Fibroblast of skin of right biceps (primary cell): Measurements from ENCODE around the gene GLUD2.
A peak's percentile ranks its signal among the peaks of the same experiment; 100 is the strongest.
"Not testable (repeated sequence)": the region's sequence is repeated elsewhere in the genome, so short reads cannot be mapped to it uniquely, and the experiment has no call there.

ENCODE experiments used
- DNase-seq: peaks from one replicate; pipeline ENCODE4 v3.0.0-alpha.2; 2013

Gene GLUD2

DNA sequence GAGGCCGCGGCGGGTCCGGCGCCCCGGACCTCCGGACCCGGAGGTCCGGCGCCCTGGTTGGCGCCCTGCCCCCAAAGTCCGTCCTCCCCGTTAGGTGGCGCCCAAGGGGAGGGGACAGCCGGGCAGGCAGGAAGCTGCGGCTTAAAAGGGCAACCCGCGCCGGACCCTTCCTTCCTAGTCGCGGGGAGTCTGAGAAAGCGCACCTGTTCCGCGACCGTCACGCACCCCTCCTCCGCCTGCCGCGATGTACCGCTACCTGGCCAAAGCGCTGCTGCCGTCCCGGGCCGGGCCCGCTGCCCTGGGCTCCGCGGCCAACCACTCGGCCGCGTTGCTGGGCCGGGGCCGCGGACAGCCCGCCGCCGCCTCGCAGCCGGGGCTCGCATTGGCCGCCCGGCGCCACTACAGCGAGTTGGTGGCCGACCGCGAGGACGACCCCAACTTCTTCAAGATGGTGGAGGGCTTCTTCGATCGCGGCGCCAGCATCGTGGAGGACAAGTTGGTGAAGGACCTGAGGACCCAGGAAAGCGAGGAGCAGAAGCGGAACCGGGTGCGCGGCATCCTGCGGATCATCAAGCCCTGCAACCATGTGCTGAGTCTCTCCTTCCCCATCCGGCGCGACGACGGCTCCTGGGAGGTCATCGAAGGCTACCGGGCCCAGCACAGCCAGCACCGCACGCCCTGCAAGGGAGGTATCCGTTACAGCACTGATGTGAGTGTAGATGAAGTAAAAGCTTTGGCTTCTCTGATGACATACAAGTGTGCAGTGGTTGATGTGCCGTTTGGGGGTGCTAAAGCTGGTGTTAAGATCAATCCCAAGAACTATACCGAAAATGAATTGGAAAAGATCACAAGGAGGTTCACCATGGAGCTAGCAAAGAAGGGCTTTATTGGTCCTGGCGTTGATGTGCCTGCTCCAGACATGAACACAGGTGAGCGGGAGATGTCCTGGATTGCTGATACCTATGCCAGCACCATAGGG lies at the start of gene GLUD2:
Gene GLUD2, plus strand, starts transcription at position 170 of the 979 bp plus-strand sequence. Its CDS starts 75 bp downstream, at position 245.
- DNase-seq: peak; percentile 4

DNA sequence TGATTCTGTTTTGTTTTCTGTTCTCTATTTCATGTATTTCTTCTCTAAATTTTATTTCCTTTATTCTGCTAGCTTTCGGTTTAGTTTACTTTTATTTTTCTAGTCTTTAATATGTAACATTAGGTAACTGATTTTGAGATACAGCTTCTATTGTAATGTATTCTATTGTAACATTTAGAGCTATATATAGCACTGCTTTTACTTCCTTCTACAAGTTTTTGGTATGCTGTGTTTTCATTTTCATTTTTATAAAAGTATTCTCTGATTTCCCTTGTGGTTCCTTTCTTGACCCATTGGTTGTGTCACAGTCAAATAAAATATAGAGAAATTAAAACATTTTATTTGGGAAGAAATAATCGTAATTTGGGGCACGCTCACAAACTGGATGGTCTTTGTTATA lies 48.0 kb upstream of the GLUD2 start:
- no peak for DNase-seq

DNA sequence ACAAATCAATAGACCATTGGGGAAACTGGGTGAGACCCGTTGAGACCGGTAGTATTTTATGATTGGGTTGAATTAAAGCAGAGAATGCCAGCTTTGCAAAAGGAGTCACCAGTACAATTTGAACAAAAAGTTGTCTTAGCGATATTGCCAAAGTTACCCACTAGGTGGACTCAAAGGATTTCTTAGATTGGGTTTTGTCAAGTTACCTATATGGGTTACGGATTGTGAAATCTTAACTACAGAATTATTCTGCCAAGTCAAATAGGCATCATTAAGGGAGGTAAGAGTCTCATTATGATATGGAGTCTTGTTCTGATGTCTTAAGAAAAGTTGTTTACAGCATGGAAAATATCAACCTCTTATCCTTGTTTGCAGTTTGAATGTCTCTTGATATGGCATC lies 46.8 kb upstream of the GLUD2 start:
- peak; percentile 11 for DNase-seq

DNA sequence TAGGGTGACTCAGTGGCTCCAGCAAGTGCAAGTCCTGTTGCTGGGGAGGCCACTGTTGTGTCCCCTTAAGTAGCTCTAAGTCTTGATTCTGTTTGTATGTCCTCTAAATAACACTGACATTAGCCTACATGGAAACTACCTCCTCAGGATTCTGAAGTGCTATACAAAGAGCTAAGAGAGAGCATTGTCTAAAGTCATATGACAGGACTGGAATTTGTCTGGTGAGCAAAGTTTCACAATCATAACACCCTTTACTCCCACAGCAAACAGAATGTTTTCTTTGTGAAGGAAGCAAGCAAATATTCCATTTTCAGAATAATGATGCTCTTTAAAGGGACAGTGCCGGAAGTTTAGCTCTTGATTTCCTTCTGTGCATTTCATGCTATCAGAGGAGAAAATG lies 38.5 kb upstream of the GLUD2 start:
- no peak for DNase-seq

DNA sequence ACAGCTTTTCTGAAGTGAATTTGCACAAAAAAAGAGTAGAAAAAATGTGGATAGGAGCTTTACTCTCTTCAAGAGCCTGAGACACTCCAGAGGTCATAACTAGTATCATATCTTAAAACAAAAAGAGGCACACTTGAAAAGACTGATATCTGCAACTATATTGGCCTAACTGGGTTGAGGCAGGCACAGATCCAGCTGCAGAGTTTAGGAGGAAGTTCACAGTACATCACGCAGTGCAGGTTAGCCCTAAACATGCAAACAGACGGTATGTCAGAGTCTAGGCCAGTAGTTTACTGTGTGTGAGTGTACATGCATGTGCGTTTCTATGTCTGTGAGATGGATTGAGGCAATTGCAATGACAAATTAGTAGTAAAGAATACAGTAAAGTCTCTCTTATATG lies 37.6 kb upstream of the GLUD2 start:
- DNase-seq: no peak

DNA sequence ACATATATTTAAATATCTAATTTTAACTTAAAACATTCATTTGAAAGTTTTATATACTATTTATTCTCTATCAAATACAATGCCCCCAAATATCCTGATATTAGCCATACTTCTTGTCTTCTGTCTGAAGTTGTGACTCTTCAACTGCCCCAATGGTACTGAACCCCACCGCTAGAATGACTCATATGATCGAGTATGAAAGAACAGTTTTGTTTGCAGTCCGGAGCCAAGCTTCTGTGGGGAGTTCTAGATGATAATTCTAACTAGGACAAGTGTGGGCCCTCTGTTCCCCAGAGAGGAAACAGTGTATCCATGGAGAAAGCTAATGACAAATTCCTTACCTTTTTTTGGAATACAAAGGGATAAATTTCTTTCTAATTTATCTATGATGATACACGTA lies 37.2 kb upstream of the GLUD2 start:
- no peak for DNase-seq

DNA sequence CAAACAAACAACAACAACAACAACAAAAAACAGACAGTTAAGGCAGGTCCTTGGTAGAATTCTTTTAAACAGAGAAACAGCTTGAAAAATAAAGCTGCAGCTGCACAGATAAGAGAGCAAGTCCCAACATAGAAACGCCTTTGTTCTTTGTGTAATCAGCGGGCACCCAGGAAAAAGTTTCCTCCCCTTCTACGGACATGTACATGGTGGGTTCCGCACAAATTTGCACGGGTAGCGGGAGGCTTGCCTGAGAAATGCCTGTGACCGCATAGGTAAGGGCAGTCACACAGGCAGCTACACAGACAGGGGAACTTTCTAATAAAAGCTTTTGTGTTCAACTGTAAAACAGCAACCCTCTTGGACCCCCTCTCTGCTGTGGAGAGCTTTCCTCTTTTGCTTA lies 36.2 kb upstream of the GLUD2 start:
- DNase-seq: no peak

DNA sequence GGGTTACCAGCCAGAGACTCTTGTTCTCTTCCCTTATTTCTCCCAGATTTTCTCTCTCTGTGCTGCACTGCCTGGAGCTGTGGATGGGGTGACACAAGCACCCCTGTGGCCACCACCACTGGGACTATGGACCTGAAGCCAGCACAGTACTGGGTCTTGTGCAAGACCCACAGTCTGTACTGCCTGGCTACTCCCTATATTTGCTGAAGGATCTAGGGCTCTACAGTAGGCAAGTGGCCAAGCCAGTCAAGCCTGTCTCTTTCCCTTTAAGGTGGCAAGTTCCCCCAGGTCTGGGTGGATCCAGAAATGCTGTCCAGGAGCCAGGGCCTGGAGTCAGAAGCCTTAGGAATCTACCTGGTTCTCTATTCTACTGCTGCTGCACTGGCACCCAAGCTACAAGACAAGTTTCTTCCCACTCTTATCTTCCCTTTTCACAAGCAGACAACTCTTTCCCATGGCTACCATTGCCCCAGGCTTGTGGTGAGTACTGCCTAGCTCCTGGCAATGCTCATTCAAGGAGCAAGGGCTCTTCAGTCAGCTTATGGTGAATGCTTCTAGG lies 33.4 kb upstream of the GLUD2 start:
- DNase-seq: no peak

DNA sequence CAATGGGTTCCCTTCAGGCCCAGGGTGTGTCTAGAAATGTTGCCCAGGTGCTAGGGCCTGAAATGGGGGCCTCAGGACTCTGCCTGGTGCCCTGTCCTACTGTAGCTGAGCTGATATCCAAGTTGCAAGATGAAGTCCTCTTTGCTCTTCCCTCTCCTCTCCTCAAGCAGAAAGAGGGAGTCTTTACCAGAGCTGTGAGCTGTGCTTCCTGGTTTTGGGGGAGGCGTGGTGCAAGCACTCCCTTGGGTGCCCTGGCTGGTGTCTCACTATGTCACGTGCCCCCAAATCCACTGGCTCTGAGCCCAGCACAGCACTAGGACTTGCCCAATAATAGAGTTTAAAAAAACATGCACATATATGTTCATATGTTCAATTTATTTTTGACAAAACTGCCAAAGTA lies 32.6 kb upstream of the GLUD2 start:
- no peak for DNase-seq

DNA sequence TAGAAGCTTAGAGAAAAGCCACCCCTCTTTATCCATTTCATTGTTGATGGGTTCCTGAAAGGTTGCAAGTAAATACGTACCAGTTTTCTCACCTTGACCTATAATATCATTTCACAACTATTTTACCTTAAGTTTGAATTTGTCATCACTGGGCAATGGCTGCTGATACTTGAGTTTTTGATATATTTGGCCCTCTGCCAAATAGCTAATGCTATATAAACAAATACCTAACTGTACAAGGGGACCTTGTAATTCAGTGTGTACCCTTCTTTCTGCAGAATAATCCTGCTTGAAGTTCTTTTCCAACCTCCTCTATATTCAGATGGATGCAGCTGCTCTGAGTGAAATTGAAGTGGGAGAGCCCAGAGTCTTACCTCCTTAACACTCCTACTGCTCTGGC lies 19.0 kb upstream of the GLUD2 start:
- DNase-seq: no peak

DNA sequence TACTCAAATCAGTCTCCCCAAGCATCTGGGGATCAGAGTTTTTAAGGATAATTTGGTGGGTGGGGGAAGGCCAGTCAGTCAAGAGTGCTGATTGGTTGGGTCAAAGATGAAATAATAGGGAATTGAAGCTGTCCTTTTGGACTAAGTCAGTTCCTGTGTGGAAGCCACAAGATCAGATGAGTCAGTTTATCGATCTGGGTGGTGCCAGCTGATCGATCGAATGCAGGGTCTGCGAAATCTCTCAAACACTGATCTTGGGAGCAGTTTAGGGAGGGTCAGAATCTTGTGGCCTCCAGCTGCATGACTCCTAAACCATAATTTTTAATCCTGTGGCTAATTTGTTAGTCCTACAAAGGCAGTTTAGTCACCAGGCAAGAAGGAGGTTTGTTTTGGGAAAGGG lies 17.3 kb upstream of the GLUD2 start:
- no peak for DNase-seq

DNA sequence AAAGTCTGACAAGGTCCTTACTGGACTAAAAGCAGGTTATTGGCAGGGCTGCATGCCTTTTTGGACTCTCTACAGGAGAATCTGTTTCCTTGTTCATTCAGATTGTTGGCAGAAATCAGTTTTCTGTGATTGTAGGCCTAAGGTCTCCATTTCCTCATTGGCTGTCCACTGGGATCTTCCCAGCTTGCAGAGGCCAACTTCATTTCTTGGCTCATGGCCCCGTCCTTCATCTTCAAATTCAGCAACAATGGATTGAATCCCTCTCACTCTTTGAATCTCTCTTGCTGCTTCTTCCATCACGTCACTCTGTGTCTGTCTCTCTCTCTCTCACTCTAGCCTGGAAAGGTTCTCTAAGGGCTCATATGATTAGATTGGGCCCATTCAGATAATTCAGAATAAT lies 14.9 kb upstream of the GLUD2 start:
- no peak for DNase-seq

DNA sequence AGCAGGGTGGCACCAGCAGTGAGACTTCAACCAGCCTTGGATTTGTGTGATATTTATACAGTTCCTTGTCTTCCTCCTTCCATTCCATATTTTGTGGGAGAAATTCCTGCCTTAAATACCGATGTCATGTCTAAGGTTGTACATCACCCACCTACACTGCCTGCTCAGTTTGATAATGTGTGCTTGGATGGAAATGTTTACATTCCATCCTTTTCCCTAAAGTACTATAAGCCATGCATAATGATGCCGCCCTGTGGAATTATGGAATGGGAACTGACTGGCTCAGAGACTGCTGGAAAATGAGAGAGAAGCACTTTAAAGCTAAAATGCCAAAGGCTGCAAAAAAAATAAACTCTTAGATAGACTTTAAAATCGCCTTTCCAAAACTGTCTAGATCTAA lies 11.3 kb upstream of the GLUD2 start:
- DNase-seq: peak; percentile 30

DNA sequence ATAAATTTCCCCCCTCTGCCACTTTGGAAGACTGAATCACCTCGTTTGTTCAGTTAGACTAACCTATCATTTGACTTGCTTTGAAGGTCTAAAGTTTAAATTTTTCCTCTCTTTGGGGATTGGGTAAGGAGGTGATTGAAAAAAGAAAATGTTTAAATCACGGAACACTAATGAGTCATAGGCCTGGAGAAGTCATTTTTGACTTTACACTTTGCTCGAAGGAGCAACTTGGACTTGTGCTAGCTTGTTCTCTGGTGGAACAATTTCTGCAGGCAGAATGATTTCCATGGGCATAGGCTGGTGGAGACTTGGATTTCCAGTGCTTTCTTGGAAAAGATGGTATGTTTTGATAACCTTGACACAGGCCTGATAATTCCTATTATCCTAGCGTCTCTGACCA lies 10.5 kb upstream of the GLUD2 start:
- no peak for DNase-seq

DNA sequence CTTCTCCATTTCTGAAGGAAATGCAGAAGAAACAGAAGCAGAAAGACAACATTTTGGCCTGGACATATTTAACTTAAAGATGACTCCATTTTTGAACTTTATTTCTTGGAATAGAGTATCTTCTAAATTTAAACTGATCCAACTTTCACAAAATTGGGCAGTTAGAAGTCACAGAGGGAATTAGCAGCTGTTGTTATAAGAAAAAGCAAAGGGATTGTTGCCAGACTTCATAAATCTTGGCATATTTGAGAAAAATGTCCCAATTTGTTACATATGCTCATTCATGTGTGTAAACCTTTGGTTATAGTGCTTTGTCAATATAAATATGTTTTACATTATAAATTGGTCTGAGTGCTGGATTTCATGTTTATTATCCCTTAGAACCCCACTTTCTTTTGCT lies 3.4 kb downstream of the GLUD2 start:
- DNase-seq: no peak

DNA sequence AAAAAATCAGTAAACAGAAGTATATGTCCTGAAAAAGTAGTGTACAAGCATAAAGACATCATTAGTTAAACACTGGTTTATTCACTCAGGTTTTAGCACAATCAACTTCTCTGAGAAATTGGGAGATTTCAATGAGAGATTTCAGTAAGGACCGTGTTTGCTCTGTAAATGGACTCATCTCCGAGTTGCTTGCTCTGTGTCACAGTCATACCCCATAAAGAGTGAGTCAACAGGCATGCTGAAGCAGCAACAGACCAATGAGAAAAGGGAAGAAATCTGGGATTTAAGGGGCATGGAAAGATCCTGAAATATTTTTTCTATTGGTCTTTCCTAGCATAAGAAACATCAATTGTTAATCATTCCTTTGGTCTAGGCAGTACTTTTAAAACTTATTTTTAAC lies 4.7 kb downstream of the GLUD2 start:
- DNase-seq: no peak

DNA sequence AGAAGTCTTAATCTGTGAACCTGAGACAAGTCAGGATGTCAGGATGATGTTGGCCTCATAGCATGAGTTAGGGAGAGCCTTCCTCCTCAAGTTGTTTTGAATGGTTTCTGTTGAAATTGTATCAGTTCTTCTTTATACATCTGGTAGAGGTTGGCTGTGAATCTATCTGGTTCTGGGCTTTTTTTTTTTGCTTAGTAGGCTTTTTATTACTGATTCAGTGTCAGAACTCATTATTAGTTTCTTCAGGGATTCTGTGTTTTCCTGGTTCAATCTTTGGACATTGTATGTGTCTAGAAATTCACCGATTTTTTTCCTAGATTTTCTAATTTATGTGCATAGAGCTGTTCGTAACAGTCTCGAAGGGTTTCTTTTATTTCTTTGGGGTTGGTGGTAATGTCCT lies 14.9 kb downstream of the GLUD2 start:
- no peak for DNase-seq

DNA sequence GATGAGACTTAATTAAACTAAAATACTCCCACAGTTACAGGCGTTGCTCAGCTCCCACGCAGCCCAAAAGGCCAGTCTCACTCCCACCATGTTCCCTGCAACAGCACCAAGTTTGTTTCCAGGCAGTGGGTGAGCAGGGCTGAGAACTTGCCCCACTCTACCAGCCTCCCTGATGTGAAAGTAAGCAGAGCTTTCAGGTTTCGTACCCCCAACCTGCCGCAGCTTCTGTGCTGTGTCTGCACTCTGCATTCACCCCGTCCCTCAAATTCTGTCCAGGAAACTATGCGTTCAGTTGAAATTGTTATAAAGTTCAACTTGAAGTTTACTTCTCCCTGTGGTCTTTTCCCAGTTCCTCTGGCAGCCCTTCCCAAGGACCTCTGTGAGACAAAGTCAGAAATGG lies 17.2 kb downstream of the GLUD2 start:
- no peak for DNase-seq

DNA sequence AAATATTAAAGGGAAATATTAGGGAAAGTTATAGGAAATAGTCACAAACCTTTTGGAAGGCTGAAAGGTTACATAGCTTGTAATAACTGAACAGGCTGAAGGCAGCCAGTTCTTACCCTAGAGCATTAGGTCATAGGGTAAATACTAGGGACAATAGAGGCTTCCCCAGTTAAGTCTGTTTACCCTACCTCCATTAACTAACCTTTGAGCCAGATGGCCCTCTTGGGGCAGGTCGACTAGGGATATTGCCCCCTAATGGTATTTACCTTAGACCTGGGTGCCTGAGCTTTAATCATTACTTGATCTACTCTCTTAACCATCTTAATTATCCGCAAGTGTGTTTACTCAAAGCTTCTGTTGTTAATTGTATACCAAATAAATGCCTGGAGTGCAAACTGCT lies 36.8 kb downstream of the GLUD2 start:
- DNase-seq: not testable (repeated sequence)

DNA sequence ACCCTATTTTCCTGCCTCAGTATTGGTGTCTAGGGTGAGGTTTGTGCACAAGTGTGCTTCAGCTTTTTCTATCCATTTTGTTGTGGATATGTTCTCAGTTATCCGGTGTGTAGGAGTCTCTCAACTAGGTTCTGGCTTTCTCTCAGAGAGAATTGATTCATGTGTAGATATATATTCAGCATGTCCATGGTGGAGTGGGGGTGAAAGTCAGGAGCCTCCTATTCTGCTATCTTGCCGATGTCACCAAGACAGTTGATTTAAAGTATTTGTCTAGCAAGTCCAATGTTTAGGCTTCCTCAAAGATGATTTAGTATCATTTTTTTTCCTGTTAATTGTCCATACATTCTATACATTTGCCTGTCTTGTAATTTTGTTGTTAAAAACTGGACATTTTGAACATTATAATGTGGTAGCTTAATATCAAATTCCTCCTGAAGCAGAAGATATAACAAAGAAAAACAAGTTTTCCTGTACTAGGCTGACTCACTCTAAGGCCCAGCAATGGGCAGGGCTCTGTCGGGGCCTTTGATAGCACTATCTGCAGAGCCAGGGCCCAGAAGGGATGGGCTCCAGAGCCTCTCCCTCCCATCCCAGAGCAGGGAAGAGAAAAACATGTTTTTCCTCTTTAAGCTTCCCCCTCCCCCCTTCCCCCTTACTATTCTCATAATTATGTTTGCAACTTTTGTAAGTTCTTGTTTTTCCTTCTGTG lies 37.6 kb downstream of the GLUD2 start:
- DNase-seq: no peak

DNA sequence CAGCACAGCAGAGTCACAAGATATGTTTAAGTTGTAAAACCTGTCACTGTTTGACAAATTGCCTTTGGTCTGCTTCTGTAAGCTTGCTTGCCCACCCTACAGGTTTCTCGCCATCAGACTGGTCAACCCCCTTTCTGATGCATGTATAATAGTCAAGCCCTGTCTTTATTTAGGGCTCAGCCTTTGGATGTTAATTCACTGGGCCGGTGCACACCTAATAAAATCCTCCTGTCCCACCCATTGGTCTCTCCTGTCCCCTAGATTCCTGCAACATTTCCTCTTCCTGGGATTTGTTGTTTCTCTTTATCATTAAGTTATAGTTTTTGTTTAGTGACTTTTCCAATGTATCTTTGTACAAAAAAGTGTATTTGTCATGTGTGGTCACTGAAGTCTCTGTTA lies 38.2 kb downstream of the GLUD2 start:
- no peak for DNase-seq

DNA sequence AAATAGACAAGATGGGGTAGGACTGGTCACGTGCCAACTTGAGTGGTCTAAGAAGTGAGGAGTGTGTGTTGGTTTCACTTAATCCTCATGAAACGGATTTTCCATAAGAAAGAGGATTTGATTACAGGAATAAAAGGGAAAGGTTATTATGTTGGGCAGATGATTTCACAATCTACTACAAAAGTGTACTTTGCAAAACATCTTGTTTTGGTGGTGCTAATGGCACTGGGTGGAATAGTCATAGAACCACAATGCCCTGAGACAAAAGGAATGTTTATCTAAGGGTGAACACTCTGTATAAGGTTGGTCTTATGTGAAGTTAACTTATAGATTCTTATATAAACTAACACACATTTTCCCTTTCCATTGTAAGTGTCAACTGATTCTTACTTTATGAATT lies 45.6 kb downstream of the GLUD2 start:
- DNase-seq: no peak
